ENCODE data around the gene KLF3.

Gene KLF3

DNA sequence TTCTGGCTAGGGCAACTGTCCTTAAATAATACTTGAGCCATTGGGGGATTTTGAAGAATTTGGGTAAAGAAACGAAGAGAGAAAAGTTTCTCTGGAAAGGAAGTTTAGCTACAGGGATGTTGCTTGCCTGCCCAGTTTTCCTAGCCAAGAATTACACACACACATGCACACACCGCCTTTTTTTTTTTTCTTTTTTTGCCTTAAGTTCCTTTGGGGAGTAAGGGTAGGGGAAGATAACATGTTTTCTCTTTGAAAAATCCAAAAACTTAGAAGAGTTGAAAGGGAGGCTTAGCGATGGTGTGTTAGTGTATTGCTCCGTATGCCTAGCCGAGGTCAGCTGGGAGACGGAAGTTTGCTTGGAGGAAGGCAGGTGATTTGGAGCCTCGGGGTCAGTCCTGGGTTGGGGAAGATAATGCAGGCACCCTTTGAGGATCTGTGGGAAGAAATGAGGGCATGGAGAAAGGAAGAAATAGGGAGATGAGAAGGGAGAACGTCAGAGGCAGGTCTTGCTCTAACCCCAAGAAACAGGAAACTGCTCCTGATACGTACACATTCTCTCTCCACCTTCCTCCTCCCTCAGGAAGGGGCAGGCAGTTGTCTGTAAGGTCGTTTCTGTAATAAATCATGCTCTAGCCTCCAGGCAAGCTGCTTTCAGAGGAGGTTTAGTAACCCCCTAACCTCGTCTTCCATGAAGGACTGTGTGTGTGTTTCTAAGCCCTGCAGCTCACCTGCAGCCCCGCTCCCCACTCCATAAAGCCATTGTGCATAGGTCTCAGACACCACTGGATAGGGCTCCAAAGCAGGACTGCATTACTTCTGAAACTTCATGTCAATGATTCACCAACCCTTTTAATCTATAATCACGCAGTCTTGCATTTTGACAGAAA is 10.5 kb downstream of the KLF3 start:
- DNase-seq, result no peak

DNA sequence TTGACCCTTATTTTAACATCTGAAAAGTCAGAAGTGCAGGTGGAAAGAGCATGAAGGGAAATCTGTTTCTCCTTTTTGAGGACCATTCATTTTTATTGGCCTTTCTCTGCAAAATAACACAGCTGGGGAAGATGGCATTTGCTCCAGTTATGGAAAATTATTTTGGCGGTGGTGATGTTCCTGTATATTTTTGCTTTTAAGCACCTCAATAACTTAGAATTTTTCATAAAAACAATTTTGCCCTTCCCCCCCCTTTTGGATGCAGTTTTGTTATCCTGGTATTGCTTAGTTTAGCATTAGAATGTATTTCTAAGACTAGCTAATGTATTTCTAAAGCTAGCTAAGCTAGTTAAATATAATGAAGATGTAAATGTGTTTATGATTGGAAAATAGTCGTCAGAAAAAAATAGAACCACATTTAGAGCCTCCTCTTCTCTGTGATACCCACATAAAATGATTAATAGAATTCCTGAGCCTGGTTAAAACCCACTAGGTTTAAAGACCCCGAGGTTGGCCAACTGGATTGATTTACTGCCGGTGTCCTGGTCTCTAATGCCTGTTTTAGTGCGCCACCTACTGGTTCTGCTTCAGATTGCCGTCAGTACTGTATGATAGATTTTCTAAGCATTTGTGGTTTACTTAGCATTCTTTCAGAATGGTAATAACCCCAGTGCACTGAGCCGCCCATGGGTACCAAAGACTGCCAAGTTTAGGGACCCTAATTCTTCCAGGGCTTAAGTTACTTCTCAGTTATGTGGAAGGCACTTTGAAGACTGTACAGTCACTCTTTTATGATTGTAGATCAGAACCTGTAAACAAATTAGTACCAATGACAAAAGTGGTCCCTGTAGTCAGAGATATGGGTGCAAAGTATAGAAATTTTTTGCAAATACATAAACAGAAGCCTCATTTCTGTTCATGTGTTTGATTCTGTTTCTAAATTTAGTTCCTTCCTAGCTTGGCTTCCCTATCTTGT is 11.4 kb downstream of the KLF3 start:
- peak; percentile 42 for DNase-seq

DNA sequence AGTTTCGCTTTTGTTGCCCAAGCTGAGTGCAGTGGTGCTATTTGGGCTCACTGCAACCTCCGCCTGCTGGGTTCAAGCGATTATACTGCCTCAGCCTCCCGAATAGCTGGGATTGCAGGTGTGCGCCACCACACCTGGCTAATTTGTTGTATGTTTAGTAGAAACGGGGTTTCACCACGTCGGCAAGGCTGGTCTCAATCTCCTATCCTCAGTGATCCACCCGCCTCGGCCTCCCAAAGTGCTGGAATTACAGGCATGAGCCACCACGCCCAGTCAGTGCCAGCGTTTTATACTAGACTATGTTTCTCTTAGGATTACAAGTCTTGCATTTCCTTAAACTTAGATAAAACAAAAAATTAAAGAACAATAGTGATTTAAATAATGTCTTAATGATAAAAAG is 13.0 kb downstream of the KLF3 start:
- DNase-seq, result no peak

DNA sequence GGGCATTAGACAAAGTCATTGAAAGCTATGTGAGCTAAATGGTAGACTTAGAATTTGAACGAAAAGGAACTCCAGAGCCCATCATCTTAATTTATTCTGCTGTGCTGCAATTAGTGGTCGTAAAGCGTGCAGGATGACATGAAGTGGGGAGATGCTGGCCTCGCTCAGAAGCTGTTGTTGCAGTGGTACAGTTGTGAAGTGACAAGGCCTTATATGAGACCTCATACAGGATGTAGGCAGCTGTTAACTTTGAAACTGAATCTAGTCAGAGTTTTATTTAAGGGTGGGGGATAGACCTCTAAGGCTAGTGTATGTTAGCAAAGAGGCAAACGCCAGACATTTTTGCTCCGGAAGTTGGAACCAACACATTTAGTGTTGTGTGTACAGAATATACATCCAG is 13.4 kb downstream of the KLF3 start:
- no peak for DNase-seq

DNA sequence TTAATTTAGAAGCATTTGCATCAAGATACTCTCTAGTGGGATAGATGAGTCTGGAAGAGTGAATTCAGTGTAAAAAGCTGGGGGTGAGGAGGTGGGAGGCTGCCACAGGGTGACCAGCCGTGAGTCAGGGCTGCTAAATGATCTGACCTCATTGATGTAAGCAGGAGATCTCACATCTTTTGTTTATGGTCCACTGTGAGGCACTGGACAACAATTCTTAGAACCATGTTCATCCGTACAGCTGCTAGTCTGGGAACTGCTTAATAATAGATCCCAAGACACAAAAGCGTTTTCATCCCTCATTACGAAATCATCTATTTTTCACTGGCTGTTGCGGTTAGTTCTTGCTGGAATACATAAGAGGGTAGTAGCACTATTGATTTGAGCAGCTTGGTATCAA is 14.1 kb downstream of the KLF3 start:
- DNase-seq, result no peak

DNA sequence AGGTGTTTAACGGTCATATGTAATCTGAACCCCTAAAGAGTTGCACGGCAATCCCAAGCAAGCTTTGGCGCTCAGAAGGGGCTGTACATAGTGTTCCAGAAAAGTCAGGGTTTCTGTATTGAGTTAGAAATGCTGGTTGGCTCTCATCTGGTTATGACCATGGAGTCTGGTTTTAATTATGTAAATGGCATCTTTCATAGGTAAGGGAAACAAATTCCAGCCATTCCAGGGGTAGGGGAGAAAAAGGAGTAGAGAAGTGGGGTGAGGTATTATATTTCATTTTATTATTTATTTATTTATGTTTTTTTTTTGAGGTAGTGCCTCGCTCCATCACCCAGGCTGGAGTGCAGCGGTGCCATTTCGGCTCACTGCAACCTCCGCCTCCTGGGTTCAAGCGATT is 15.9 kb downstream of the KLF3 start:
- no peak for DNase-seq

DNA sequence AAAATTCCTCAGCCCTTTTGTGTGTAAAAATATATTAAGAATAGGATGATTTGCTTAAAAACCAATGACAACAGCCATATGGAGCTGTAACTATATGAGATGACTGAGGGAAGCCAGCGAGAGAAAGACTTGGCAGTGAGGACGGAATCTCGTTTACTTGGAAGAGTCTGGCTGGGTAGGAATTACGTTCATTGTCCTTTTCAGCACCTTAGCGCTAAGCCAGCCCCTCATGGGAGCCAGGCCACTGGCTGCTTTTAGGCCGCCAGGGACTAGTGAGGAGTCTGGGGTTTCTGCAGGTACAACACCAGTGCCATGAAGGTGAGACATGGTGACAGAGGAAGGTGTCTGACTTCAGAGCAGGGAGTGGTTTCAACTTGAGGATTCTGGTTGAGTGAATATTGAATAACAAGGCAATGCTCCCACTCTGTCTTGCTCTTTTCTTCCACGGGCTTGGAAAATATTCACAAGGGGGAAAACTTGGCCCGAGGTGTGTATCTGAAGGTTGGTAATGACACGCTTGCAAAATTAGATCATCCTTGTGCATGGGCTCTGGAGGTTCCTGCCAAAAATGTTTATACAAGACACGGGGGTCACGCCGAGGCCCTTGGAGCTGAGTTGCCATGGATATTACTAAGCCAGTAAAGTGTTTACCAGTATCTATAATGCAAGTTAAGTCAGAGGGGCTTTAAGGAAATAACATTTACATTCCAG is 17.4 kb downstream of the KLF3 start:
- no peak for DNase-seq

DNA sequence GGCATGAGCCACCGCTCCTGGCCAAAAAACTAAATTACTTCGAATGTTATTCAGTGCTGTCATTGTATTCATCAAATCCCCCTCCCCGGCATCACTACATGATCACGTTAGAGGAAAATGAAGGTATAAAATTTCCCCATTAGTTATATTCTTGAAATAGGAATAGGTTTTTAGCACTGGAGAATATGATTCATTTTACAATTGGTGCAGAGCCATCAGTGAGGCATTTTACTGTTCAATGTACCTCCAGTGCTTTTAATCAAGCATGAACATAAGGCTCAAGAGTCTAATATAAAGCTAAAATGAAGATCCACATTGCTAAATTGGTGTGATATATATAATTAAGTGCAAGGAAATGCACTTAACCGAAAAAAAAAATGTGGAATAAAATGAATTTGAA is 18.3 kb downstream of the KLF3 start:
- no peak for DNase-seq

DNA sequence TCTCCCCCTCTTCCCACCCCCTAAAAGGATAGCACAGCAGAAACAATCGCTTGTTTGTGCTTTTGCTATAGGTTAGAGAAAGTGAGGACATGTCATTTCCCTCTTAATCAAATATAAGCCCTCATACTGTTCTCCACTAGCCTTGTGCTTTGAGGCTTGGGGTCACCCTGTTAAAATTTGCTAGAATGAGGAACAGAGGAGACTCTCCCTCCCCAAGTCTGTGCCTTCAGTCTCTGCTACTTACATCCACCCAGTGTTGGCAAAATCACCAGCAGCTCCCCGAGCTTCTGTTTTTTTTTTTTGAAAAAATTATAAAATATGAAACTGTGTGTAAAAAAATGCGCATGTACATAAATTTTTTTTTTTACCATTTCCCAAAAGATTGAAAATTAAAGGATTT is 19.3 kb downstream of the KLF3 start:
- DNase-seq, result no peak

DNA sequence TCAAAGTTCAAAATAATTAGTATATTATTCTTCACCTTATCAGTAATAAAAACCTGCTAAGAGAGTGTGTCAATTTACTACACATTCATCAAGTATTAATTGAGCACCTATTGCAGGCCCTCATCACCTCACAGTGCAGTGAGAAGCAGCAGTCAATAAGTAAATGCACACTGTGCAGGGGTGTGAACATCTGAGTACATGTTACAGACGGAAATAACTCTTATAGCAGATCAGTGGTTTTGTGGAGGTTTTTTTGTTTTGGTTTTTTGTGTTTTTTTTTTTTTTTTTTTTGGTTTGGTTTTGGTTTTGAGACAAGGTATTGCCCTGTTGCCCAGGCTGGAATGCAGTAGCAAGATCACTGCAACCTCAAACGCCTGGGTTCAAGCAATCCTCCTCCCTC is 20.3 kb downstream of the KLF3 start:
- no peak for DNase-seq

DNA sequence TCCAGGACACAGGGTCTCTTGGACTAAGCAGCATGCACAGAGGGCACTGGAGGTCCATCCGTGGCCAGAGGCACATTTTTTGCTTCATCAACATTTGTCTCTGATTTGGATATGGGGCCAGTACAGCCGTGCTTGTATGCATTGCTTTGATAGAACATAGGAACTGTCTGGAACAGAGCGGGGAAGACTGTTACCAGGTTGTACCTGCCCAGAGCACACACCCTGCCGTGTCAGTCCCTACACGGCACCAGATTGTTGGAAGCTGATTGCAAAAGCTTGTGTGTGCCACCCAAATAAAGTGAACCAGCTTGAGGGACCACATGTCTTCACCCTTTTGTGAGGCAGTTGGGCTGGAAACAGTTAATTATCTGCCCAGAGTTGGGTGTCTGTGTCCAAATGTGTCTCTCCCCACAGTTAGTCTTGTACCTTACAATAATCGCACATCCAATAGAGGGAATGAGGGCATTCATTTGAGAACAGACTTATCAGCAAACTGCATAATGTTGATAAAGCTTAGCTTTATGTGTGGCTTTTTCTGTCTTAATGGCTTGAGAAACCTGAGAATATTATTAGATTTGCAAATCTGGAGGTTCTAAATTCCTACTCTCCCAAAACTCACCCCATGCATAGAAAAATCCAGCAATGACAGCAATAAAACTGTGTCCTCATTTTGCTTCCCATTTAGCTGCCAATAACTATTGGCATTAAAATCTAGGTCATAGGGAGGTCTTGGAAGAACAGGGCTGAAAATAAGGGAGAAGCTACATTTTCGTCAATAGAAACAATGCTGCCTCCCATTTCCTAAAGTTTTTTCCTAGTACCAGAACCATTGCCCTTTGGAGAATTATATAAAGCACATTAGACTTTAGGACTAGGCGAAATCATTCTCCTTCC is 21.2 kb downstream of the KLF3 start:
- DNase-seq, result no peak

DNA sequence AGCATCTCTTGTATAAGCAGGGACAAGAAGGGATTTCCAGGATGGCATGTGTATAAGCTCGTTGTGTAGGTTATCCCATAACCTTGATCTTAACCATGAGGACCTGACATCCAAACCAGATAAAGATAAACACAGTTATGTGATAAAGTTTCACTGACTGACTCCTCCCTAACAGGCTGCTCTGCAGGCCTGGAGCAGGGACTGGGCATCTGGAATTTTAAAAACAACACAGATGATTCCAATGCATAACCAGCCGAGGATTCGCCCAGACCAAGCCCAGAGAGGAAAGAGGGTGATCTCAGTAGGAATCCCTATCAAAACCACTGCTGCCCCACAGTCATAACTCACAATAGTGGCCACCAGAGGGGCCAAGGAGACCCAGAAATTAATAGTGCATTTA is 22.7 kb downstream of the KLF3 start:
- no peak for DNase-seq

DNA sequence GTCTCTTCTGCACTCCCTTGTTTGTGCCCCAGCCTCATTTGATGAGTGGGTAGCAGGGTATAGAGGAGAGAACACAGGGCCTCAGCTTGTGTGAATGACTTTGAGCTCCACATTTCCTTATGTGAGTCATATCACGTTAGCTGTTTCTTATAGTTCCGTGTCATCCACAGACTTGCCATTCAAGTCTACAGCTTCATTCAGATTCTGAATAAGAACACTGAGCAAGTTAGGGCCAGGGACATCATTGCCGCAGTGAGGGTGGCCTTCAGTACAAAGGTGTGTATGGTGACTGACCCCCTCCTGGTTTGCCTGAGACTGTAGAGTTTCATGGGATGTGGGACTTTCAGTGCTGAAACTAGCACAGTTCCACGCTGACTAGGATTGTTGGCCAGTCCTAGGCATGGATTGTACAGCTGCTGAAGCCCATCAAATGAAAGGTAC is 23.6 kb downstream of the KLF3 start:
- no peak for DNase-seq

DNA sequence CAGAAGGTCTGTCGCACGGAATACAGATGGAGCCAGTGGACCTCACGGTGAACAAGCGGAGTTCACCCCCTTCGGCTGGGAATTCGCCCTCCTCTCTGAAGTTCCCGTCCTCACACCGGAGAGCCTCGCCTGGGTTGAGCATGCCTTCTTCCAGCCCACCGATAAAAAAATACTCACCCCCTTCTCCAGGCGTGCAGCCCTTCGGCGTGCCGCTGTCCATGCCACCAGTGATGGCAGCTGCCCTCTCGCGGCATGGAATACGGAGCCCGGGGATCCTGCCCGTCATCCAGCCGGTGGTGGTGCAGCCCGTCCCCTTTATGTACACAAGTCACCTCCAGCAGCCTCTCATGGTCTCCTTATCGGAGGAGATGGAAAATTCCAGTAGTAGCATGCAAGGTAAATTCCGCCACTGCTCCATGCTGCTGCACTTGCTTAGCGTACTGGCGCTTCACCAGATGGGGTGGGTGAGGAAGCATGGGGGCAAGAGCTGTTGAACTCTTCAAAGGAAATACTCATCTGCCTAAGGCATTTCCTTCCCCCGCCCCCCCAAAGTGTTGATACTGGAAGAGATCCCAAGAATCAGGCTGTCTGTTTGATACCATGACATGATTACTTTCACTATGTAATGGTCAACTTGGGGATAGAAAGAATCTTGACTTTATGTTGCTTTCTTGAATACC is 24.8 kb downstream of the KLF3 start:
- DNase-seq, result no peak

DNA sequence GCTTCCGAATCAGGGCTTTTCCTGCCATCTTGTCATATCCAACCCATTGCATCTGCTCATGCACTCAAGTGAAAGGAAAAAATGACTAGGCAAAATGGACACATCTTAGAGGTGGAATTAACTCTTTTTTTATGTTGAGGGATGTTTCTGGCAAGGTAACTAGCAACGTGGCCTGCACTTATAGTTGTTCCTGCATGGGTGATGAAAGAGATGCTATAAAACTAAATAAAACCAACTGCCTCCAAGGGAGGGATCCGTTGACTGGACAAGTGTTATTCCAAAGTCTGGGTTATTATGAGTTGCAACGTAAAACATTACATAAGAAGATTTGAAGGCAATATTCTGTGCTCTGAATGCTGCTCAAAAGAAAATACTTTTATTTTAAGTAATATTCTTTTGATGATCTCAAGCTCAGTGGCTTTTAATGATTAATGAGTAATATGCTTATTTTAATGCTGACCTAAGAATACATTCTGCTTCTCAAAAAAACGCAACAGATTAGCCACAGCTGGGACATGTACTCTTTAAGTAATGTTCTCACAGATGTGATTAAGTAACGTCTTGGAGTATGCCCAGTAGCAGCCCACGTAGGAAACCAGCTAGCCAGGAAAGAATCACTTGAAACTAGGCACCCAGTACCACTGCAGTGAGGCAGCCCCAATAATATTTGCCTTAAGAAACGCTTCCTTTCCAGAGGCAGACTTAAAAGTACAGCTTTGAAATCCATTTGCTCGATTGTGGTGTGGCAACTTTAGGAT is 27.4 kb downstream of the KLF3 start:
- DNase-seq, result no peak

DNA sequence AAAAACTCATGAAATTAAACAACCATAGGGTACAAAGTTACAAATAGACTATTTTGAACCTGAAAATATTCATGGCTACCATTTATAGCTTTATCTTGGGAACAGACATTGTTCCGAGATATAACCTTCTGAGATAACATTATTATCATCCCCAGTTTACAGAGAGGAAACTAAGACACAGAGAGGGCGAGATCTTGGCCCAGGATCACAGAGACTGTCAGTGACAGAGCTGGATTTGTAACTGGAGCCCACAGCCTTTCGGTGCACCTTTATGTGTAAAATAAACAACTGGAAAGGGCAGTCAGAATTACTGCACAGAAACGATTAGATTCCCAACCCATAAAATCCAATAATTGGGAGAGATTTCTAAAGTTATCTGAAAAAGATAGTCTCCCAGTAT is 28.4 kb downstream of the KLF3 start:
- DNase-seq, result no peak

DNA sequence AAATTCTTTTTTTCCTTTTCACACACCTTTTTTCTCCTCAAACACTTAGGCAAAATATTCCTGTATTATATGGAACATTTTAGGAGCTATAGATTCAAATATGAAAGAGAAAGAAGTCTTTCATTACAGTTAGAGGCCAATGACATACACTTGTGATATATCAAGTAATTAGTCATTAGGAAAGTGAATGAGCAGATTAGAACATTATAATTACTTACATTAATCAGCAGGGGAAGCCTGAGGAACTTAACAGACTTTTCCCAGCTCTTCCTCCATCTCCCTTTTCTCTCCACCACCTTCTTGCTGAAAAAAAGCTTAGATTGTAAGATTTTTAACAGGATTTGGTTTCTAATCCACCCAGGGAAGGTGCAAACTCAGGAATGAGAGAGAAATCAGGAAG is 29.6 kb downstream of the KLF3 start:
- no peak for DNase-seq

DNA sequence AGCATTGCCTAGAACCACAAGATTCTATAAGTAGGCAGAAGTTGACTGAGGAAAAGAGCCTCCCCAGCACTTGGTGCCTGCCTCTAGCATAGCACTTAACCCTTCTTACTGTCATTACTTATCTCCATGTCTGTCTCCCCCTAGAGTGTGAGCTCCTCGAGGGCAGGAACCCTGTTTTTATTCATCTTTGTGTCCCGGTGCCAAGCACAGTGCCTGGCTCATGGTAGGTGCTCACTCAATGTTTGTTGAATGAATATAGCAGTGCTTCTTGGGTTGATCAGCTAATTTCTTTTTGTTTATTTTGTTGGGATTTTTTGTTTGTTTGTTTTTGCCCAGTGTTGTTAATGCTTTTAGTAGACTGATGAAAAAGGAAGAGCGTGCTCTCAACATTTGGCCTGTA is 30.3 kb downstream of the KLF3 start:
- no peak for DNase-seq

DNA sequence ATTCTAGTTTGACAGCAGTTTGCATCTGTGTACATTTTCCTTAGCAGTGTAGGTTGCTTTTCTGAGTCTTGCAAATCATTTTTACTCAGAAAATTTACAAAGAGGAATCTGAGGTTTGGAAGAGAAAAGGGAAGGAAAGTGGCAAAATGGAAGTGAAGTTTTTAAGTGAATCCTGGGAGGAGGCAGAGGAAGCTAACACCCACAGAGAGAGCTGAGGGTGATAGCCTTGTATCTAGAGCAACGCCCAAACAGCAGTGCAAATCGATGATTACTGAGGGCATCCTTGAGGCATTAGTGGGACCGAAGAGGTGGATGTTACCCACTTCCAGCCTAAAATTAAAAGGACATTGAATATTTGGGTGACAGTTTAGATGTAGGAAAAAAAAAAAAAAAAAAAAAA is 31.8 kb downstream of the KLF3 start:
- DNase-seq, result no peak

DNA sequence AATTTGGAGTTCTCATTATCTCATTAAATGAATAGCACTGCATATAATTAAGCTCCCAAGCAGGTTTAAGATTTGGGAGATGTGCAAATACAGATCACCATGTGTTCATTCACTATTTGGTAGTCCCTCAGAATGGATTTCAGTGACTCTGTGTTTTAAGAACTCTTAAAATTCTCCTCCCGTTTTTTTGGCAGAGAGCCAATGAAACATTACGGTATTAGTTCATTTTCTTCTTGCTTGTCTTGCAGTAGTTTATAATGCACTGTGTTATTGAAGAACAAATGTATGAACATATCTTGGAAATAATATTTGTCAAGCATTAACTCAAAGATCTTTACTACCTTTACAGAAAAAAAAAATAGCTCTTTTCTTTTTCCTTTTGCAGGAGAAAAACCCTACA is 32.7 kb downstream of the KLF3 start:
- no peak for DNase-seq

DNA sequence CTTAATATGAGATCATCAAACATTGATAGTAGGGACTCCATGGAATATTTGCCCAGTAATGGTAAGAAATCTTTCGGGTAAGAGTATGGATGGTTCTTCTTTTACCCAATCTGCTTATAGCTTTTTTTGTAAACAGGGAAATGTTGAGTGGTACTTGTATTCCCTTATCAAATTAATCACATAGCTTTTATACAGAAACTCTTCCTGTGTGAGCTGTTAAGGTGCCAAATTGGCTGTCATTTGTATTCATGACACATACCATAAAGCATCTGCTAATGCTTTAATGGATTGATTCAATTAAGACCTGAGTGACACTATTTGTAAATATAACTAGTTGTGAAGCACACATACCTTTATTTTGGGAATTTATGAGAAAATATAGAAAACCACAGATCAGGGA is 34.2 kb downstream of the KLF3 start:
- no peak for DNase-seq

All from NCI-H187 treated with DMSO at 0.1 percent for 48 hours (cell line).